M059J (cell line): Measurements from ENCODE around the gene PRPH. TPM values are rescaled to one million over a fixed set of nuclear protein-coding genes. Genes with fewer than 3 reads are reported as not detected.
"Not testable (repeated sequence)": the region's sequence is repeated elsewhere in the genome, so short reads cannot be mapped to it uniquely, and the experiment has no call there.

Source experiments
- DNase-seq: peaks from one replicate; pipeline ENCODE4 v3.0.0-alpha.2; 2012; ENCODE audit warnings: low read depth
- total RNA-seq: library from RNA; depleted of rRNA; stranded (reverse); fragments of >200 nt; shearing (Covaris generic); gene quantifications from 2 replicates; pipeline ENCODE4 v1.2.3, GENCODE V29; 2014

The PRPH gene
- total RNA-seq, 1 experiment from 2014 or later, result 0.12 TPM

- peak; percentile 46 for DNase-seq
These were observed 18.4 kb upstream of the PRPH start for GRCh38 chr12:49276304-49277290.

DNA sequence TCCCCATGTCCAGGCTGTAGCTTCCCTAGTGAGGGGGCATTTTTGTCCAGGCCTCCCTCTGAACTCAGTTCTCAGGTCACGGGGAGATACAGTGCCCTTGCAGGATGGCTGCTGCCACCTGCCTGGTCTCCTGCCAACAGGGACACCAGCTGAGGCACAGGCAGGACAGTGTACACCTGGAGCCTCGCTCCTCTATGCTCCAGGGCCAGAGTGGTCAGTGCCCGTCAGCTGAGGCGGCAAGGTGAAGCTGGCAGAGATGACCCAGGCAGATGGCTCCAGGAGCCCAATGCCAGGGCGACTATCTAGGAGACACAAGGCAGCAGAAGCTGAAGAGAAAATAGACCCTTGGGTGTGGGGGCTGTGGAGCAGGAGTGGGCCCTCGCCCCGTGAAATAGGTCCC, 17.5 kb upstream of the PRPH start:
- DNase-seq, result no peak

- DNase-seq, result no peak
These were observed 15.2 kb upstream of the PRPH start for GRCh38 chr12:49279706-49280159.

- DNase-seq, result not testable (repeated sequence)
These were observed 14.4 kb upstream of the PRPH start for GRCh38 chr12:49280545-49280944.

- no peak for DNase-seq
These were observed 12.6 kb upstream of the PRPH start for GRCh38 chr12:49282302-49282701.

DNA sequence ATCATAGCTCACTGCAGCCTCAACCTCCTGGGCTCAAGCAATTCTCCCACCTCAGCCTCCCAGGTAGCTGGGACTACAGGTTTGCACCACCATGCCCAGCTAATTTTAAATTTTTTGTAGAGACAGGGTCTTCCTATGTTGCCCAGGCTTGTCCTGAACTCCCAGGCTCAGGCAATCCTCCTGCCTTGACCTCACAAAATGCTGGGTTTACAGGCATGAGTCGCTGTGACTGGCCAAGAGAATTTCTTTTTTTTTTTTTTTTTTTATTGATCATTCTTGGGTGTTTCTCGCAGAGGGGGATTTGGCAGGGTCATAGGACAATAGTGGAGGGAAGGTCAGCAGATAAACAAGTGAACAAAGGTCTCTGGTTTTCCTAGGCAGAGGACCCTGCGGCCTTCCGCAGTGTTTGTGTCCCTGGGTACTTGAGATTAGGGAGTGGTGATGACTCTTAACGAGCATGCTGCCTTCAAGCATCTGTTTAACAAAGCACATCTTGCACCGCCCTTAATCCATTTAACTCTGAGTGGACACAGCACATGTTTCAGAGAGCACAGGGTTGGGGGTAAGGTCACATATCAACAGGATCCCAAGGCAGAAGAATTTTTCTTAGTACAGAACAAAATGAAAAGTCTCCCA, 12.1 kb upstream of the PRPH start:
- DNase-seq, result not testable (repeated sequence)

GRCh38 chr12:49283541-49284429, 11.2 kb upstream of the PRPH start:
- DNase-seq, result no peak

DNA sequence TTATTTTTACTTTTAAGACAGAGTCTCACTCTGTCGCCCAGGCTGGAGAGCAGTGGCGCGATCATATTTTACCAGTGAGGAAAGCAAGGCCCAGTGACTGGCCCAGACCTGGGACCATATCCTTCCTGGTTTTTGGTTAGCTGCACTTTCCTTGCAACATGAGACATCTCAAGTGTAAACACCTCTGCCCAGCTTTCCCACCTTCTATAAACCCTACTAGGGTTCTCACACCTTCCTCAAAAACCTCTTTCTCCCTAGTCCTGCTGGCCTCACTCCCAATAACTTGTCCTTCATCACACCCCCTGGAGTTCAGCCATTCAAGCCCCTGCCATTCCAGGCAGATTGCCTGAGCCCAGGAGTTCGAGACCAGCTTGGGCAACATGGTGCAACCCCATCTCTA, 10.3 kb upstream of the PRPH start:
- DNase-seq, result no peak

GRCh38 chr12:49287876-49288275, 7.1 kb upstream of the PRPH start:
- no peak for DNase-seq

DNA sequence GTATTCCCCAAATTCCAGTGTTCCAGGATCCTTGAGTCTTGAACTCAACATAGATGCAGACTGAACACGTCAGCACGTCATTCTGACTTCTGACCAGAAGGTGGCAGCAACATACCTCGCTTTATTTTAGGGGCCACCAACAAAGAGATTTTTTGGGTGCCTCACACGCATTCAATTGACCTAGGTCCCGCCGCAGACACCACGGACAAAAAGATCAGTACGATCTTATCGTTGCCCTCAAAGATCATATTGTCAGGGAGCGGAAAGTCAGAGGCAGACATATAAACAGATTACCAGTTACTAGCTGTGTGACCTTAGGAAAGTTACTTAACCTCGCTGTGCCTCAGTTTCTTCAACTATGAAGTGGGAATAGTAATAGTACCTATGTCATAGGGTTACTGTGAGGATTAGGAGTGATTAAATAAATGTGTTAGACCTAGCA, 6.5 kb upstream of the PRPH start:
- DNase-seq, result peak; percentile 58

DNA sequence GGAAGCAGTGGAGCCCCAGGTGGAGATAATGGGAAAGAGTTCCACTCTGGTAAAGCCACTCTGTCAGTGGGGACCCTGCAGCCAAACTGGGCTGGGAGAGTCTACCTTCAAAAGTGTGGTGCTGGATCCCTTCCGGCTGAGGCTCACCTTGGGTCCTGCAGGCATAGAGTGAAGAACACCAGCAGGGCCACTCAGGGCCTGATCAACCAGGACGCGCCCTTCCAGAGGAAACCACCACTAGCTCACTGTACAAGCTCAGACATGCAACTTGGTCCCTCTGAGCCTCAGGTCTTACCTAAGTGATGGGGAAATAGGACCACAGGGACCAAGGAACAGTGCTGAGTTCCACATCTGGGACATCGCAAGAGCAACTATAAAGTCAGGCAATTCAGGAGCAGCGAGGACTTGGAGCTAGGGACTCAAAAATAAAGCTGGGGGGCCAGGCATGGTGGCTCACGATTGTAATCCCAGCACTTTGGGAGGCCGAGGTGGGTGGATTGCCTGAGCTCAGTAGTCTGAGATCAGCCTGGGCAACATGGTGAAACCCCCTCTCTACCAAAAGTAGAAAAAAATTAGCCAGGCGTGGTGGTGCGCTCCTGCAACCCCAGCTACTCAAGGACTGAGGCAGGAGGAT, 5.9 kb upstream of the PRPH start:
- DNase-seq, result no peak

DNA sequence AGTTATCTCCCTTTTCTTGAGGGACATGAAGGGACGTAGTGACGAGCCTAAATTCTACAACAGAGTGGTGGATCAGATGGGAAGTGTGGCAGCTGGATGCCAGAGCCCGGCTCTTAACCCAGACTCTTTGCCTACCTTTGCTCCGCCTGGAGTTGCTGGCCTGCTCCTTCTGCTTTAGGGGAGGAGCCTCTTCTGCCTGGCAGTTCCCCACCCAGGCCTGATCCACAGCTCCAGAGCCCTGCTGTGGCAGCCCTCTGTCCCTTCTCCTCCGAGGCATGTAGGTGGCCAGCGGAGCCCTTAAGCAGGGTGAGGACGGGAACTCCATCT, 2.3 kb upstream of the PRPH start:
- DNase-seq, result no peak

DNA sequence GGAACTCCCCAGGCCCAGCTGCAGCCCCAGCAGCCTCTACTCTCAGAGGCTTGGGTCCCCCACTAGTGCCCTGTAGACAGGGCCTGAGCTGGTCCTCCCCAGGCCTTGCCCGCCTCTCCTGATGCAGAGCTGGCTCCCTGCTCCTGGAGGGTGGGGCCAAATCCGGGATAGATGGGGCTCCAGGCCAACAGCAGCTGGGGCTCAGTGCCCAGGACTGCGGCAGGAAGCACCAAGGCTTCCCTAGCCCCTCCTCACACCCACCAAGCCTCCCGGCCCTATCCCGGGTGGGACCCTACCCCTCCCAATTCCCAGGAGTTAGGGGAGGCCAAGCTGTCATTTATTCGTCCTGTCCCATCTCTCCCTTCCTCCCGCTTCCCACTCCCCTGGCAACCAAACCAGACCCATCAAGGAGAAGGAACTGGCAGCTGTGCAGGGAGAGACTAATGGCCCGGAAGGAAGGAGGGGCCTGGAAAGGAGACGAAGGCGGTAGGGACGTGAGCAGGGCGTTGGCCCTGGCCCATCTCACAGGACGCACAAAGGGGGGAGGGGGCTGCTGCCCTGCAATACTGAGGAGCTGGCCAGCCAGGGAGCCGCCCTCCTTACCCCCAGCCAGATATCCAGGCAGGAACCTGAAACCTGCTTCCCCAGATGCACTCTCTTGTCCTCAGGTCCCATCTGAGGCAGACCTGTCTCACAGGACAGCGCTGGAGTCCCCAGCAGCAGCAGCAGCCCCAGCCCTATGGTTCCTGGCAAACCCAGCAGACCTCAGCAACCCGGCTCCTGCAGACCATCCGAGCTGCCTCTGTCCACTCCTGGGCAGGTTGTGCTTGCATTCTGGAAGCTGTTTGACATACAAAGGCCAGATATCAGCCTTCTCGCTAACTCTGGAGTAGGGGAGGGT, 1.6 kb upstream of the PRPH start:
- no peak for DNase-seq

- DNase-seq, result no peak
These were observed 702 bp upstream of the PRPH start for GRCh38 chr12:49294086-49294803.

- no peak for DNase-seq
These were observed 204 bp upstream of the PRPH start for GRCh38 chr12:49294804-49295081.

DNA sequence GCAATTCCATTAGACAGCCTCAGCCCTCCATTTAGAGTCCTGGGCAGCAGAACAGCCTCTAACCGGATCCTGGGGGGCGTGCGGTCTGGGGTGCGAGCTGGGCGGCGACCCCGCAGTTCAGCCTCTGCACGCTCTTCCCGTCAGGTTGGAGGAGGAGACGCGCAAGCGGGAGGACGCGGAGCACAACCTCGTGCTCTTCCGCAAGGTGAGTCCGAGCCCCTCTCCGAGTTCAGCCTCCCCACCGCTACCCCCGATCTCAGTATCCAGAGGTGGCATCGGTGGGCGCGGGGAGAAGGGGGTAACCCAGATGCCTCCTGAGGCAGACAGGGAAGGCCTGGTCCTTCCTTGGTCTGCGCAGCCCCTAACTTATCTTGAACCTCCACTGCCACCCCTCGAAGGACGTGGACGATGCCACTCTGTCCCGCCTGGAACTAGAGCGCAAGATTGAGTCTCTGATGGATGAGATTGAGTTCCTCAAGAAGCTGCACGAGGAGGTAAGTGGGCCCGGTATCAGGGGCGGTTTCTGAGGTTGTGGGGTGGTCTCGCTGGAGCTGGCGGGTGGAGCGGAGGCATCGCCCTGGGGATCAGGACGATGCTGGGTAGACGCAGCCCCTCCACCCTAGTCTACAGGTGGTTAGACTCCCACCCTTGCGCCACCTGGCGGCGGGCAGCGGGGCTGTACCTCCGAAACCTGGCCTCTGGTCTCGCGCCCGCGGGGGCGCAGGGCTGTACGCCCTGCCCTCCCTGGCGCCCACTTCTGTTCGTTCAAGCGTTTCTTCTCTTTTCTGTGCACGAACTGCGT, 1.3 kb downstream of the PRPH start:
- DNase-seq, result no peak

- peak; percentile 67 for DNase-seq
These were observed 2.1 kb downstream of the PRPH start for GRCh38 chr12:49296836-49297694.

GRCh38 chr12:49297695-49298060, 2.7 kb downstream of the PRPH start:
- no peak for DNase-seq
